NCI-H2171 (cell line): ENCODE data around the gene VGLL4.
"Not testable (repeated sequence)": the region's sequence is repeated elsewhere in the genome, so short reads cannot be mapped to it uniquely, and the experiment has no call there.

ENCODE experiments used
- DNase-seq: peaks from one replicate; lab custom pipeline; 2025; lab: John Stamatoyannopoulos, UW

The VGLL4 gene

DNA sequence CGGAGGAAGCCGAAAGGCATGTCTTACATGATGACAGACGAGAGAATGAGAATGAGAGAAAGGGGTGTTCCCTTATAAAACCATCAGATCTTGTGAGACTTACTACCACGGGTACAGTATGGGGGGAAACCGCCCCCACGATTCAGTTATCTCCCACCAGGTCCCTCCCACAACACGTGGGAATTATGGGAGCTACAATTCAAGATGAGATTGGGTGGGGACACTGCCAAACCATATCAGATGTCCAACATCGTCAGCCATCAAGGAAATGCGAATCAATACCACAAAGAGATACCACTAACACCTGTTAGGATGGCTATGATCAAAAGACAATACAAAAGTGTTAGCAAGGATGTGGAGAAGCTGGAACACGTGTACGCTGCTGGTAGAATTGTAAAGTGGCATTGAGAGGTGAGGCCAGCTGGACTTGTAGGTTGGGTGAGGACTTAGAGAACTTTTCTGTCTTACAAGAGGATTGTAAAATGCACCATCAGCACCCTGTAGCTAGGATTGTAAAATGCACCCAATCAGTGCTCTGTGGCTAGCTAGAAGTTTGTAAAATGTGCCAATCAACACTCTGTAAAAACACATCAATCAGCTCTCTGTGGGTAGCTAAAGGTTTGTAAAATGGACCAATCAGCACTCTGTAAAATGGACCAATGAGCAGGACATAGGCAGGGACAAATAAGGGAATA is 37.5 kb downstream of the VGLL4 start:
- DNase-seq: no peak

- no peak for DNase-seq
These were observed 38.3 kb downstream of the VGLL4 start for GRCh38 chr3:11605398-11605797.

DNA sequence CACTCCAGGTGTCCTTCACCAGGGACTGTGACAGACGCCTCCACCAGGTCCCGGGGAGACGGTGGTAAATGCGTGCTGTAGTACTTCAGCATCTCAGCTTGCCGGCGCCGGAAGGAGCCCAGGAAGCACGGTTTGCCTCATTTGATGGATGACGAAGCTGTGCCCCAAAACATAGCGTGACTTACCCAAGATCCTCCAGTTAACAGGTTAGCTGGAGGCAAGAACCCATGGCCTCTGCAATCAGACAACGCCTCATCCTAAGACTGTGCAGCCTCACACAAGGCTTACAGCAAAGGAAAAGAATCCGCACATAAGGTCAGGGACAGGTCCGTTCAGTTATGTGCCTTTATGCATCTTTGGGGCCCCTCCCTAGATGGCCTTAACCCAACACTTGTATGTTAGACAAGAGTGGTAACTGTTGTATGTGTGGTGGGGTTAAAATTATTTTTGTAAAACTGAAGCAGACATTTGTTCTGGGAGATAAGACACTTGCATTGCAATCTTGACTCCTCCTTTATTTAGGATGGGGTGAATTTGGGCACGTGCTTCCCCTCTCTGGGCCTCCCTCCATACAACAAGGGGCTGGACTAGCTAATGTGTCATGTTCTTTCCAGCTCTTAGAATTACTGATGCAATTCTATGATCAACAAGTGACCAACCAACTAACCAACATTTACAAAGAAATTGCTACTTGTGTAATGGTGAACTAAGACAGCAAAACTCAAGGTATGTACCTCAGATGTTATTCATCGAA is 39.4 kb downstream of the VGLL4 start:
- no peak for DNase-seq

DNA sequence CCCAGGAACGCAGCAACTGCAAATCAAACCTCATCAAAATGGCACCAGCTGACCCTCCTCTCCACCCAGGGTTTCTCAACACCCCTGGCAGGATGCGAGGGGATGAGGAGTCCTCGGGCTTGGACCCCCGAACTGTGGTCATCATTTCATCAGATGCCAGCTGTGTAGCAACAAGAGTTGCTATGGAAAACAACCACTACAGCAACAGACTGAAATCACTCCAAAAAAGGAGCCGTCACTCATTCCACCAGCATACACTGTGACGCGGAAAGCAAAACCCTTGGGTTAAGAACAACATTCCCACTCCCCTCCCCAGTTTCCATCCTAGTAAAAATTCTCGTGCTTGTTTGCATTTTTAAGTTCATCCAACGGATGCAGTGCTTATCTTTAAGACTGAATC is 40.1 kb downstream of the VGLL4 start:
- DNase-seq: no peak

DNA sequence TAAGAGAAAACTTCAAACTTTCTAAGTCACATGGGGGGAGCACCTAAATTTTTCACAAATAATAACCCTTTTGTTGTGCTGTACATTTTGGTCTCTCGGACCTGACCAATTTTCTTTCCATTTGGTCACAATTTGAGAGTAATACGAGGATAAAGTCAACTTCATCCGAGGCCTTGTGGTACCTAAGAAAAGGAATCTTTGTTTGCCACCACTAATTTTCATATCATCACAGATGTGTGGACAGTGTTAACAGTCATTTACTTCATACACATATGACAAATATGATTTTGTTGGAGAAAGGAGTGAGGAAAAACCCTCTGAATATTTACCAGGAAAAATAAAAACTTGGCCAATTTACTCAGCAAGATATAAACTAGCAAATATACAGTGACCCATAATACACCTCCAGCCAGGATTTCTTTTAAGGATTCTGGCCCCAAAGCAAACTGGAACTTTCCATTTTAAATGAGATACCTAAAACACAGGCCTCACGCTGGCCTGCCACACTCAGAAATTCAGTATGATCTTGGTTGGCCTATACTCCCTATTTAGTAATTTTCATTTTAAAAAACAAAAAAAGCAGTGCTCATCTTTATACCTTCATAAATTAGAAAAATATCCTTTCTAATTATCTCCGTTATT is 40.7 kb downstream of the VGLL4 start:
- no peak for DNase-seq

DNA sequence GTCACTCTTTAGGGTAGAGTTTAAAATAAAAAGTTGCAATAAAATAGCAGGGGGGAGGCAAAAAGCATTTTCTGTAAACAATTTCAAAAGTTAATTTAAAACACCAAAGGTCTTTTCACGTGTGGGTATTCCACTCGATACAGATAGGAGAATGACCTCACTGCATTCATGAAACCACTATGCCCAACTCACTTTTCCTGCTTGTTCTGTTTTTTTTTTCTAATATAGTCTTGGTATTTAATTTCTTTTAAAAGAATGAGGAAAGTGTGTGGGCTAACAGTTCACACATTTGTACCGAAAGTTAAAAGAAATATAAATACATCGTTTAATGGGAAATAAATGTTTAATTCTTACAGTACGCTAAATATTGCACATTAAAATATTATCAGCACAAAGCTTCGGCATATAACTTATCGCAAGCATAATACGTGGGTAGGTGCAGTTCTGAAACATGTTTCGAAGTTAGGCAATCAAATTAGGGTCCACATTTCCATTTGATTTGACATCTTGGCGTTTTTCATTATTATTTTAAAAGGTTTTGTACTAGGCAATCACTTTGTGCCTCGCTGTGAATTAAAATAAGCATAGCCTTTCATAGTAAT is 41.4 kb downstream of the VGLL4 start:
- DNase-seq: no peak

GRCh38 chr3:11601446-11602238 is 42.1 kb downstream of the VGLL4 start:
- DNase-seq: no peak

DNA sequence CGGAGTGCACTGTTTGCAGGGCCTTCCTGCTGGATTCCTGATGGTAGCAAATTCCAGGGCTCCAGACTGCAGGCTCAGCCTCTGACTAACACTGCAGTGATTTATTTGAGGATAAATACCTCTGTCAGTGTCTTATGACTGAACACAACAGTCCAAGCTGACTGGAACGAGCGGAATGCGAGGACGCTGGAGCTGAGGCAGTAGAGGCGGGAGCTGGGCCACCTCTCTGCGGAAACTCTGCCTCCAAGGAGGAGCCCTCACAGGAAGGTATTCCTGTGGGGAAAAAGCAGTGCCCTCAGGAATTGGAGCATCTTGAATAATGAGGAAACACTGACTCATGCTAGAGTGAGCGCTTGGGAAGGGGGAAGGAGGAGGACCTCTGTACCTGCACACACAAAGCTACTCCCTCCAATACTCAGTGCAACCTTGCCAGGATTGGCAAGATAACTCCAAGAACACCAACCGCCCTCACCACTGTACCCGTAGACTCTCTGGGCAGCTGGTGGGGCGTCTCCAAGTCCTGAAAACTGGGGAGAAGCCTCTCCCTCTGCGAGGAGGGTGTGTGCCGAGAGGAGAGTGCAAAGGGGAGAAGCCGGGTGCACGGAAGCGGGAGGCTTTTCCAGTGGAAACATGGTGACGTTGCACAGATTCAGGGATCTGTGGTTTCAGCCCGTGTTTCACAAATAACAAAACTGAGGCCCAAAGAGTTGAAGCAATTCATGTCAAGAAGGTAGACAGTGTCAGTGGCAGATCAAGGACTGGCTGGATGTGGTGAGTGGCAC is 43.0 kb downstream of the VGLL4 start:
- no peak for DNase-seq

GRCh38 chr3:11596387-11596786 is 47.3 kb downstream of the VGLL4 start:
- no peak for DNase-seq

DNA sequence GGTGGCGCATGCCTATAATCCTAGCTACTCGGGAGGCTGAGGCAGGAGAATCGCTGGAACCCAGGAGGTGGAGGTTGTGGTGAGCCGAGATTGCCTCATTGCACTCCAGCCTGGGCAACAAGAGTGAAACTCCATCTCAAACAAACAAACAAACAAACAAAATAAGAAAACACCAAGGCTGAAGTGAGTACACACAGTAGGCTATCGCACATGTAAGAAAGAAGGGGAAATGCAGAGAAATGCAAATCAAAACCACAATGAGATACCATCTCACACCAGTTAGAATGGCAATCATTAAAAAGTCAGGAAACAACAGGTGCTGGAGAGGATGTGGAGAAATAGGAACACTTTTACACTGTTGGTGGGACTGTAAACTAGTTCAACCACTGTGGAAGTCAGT is 48.7 kb downstream of the VGLL4 start:
- not testable (repeated sequence) for DNase-seq

DNA sequence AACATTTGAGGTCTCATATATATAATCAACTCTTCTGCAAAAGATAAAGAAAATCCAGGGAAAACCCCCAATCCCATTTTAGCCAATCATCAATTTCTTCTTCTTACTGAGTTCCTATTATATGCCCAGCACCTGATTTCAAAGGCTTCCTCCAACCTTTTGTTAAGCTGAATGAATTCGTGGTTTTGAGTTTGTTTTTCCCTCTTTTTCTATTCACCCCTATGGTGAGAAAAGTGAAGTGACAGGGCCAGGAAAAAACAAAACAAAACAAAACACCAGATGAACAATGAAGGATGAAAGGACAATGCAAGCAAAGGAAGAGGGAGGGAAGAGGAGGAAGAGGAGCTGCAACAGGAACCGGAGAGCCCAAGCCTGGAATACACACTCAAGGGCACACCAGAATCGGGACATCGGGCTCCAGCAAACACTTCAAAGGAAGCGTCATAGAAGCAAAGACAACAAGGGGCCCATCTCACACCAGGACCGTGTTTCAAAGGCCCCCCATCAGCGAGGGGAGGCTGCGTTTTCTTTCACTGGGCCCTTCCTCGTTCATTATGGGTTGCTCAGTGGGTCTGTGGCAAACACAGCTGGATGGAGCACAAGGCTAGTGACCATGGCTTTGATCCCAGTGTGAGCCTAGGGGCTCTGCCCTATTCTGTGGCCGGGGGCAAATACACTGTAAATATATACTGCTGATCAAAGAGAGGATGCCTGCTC is 50.2 kb downstream of the VGLL4 start:
- DNase-seq: no peak

DNA sequence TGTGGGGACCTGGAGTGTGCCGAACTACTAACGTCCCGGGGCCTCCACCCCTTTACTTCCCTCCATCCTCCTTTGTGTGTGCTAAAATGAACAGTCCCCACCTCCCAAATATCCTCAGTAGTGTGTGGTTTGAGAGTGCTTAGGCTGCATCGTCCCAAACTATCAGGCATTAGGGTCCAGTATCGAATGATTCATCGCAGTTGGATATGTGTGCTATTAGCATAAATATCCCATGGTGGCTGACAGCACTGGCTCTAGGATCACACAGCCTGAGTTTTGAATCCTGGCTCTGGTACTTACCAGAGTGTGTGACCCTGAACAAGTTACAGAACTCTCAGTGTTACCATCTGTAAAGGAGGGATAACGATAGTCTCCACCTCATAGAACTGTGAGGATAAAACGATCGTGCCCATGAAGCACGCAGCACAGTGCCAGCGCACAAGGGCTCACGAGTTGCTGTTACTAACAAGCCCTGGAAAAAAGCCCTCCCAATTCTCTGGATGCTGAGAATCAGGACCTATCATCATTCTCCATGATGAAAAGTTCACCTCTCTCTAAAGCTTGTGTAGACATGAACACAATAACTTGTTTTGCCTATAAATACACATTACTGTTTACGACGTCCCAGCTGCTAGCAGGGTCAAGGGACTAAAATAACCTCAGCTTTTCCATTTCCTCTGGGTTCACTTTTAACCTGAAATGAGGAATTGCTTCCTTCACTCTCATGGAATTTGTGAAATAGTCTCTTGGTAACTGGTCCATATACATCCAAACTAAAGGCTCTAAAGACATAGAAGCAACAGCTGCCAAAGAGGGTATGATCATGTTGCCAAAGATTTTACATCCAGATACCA is 51.0 kb downstream of the VGLL4 start:
- DNase-seq: no peak

- DNase-seq: no peak
These were observed 52.1 kb downstream of the VGLL4 start for GRCh38 chr3:11591391-11592282.

GRCh38 chr3:11591002-11591355 is 52.7 kb downstream of the VGLL4 start:
- no peak for DNase-seq

DNA sequence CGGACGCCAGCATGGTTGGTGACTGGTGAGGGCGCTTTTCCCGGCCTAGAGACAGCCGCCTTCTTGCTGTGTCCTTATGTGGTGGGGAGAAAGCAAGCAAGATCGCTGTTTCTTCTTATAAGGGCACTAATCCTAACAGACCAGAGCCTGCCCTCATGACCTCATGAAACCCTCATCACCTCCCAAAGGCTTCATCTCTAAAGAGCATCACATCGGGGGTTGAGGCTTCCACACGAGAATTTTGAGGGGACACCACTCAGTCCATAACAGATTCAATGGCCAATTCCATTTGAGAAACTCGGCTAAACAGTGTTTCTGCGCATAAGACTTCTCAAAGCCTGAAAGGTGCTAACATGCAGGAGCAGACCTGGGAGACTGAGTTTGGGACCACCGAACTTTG is 54.0 kb downstream of the VGLL4 start:
- DNase-seq: no peak

GRCh38 chr3:11588755-11589154 is 55.0 kb downstream of the VGLL4 start:
- no peak for DNase-seq

GRCh38 chr3:11588338-11588737 is 55.4 kb downstream of the VGLL4 start:
- no peak for DNase-seq

DNA sequence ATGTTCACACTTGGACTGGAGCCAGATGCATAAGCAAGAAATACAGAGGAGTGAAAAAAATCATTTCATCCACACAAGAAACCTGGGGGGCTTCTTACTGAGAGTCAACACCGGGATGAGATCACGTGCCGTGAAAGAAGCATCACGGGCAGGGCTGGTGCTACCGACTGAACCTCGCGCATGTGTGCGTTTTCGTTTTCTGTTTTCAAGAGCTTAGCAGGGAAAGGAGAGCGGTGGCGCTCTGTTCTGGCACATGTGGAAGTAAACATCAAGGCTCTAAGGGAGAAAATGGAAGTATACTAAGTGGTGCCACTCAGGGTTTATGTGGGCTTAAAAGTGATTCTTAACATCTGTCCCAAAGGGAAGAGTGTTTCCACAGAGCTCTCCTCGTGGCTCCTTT is 55.9 kb downstream of the VGLL4 start:
- DNase-seq: no peak

- DNase-seq: no peak
These were observed 59.1 kb downstream of the VGLL4 start for GRCh38 chr3:11584570-11584969.
